HG03045 (cell line): ENCODE measurements around the gene COG7.
"Not testable (repeated sequence)": the region's sequence is repeated elsewhere in the genome, so short reads cannot be mapped to it uniquely, and the experiment has no call there.

ENCODE experiments used
- ATAC-seq: cut with Tn5 transposase; IDR thresholded peaks from one replicate; pipeline ENCODE4 v1.9.1; 2021; ENCODE audit warnings: mild to moderate bottlenecking, moderate library complexity; ENCODE audit not compliant: unreplicated experiment

Gene COG7

GRCh38 chr16:23366341-23366740, 86.6 kb downstream of the COG7 start:
- ATAC-seq = not testable (repeated sequence)

- ATAC-seq = no peak
Observed at GRCh38 chr16:23365602-23366240, 87.3 kb downstream of the COG7 start.

DNA sequence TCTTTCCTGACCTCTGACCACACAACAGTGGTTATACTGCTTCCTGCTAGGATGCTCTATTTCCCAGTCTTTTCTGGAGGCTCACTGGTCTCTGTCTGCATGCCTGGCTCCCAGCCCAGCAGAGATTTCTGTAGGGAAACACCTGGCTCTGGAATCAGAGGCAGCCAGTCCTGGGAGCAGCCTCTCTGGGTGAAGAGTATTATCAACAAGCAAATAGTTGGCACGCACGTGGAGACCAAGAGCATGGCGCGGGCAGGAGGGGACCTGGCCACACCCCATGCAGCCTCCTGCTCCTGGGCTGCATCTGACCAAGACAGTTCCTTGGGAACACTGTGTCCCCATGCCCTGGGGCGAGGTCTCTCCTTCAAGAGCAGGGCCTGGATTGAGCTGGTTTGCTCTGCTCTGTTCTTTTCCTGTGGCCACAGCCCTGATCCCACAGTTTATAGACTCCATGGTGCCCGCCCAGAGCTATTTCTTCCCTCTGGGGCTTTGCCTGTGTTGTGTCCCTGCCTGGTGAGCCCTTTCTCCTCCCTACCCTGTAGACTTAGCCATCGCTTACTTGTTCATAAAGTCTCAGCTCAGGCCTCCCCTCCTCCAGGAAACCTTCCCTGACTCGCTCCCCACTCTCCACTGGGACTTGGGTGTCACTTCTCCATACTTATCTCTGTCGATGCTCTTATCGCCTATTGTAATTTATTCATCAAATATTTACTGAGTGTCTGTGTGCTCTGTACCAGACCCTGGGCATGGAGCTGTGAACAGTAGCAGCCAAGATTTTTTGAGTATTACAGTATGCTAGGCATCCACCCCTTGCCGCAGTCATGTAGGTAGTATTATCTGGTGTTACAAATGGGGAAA, 90.3 kb downstream of the COG7 start:
- no peak for ATAC-seq

GRCh38 chr16:23359092-23359760, 93.8 kb downstream of the COG7 start:
- no peak for ATAC-seq

GRCh38 chr16:23357761-23358290, 95.2 kb downstream of the COG7 start:
- no peak for ATAC-seq

GRCh38 chr16:23356941-23357340, 96.0 kb downstream of the COG7 start:
- no peak for ATAC-seq

DNA sequence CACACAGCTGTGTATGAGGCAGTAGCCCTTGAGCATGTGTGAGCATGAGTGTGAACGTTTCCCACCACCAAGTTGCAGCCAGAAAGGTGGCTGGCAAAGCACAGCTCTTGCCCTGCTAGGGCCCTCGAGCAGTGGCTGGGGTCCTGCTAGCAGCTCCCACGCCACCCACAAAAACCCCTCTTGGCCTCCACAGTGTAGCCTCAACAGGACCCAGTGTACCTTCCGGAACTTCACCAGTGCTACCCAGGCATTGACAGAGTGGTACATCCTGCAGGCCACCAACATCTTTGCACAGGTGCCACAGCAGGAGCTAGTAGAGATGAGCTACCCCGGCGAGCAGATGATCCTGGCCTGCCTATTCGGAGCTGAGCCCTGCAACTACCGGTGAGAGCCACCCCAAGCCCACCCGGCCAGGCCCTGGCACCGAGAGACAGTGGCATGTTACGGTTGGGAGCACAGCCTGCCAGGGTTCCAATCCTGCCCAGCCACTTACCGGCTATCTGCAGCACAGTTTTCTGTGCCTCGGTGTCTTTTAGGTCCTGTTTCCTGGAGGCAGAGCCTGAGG, 97.8 kb downstream of the COG7 start:
- no peak for ATAC-seq

DNA sequence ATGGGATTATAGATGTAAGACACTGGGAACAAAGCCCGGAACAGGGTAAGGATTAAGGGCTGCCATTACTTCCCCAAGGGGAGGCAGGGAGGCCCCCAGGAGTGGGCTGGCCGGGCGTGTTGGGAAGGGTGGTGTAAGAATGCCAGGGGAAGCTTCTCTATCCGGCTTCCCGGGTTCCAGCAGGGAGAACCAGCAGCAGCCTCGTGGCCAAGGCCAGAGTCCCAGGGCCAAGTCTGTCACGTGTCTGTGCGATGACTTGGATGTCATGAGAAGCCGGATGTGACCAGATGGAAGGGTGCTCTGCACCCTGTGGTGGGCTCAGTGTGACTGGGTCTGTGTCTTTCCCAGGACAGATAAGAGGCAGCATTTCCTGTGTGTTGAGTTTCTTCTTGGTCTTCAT, 98.7 kb downstream of the COG7 start:
- ATAC-seq = no peak

DNA sequence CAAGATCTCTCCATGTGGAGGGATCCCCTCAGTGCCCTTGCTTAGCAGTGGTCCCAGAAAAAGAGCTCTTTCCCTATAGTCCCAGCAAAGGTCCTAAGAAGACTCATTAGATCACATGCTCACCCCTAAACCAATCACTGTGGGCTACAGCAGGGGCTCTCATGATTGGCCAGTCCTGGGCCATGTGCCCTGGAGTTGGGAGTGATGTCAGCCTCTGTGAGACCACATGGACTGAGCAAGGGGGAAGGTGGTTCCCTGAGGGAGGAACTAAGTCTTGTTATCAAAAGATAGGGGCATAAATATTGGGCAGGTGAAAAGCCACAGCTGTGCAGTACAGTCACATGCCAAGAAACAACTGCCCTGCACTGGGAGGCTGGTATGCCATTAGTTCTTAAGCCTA, 99.5 kb downstream of the COG7 start:
- no peak for ATAC-seq

GRCh38 chr16:23351360-23351759, 101.6 kb downstream of the COG7 start:
- no peak for ATAC-seq

DNA sequence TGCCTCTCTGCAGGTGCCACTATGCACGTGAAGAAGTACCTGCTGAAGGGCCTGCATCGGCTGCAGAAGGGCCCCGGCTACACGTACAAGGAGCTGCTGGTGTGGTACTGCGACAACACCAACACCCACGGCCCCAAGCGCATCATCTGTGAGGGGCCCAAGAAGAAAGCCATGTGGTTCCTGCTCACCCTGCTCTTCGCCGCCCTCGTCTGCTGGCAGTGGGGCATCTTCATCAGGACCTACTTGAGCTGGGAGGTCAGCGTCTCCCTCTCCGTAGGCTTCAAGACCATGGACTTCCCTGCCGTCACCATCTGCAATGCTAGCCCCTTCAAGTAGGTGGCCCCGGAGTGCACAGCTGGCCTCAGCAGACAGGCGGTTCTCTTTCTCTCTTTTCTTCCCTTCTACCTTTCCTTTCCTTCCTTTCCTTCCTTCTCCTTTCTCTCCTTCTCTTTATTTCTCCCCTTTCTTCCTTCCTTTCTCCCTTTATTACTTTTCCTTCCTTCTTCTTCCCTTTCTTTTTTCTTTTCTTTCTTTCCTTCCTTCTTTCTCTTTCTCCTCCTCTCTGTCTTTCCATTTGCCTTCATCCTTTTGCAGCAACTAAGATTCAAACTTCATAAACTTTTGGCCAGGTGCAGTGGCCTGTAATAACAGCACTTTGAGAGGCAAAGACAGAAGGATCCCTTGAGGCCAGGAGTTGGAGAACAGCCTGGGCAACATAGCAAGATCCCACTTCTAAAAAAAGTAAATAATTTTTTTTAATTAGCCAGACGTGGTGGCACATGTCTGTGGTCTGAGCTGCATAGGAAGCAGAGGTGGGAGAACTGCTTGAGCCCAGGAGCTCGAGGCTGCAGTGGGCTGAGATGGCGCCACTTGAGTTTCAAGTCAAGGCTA, 104.2 kb downstream of the COG7 start:
- ATAC-seq = no peak

- ATAC-seq = no peak
Observed at GRCh38 chr16:23345237-23345636, 107.8 kb downstream of the COG7 start.

GRCh38 chr16:23343643-23344612, 109.1 kb downstream of the COG7 start:
- no peak for ATAC-seq

DNA sequence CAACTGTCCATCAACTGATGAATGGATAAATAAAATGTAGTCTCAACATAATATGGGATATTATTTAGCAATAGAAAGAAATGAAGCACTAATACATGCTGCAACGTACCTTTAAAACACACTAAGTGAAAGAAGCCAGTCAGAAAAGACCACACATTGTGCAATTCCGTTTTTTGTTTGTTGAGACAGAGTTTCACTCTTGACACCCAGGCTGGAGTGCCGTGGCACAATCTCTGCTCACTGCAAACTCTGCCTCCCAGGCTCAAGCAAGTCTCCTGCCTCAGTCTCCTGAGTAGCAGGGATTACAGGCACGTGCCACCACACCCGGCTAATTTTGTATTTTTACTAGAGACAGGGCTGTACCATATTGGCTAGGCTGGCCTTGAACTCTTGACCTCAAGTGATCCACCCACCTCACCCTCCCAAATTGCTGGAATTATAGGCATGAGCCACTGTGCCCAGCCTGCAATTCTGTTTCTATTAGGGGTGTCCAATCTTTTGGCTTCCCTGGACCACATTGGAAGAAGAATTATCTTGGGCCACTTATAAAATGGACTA, 110.8 kb downstream of the COG7 start:
- ATAC-seq = no peak

DNA sequence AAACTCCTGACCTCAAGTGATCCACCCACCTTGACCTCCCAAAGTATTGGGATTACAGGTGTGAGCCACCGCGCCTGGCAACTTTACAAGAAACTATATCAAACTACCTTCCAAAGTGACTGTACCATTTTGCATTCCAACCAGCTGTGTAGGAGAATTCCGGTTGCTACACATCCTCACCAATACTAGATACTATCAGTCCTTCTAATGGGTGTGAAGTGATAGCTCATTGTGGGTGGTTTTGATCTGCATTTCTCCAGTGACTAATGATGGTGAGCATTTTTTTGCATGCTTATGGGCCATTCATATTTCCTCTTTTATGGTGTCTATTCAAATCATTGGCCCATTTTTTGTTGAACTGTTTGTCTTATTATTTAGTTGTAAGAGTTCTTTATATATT, 113.2 kb downstream of the COG7 start:
- no peak for ATAC-seq
